ENCODE data around the gene LKAAEAR1.
A peak's percentile ranks its signal among the peaks of the same experiment; 100 is the strongest.
"Not testable (repeated sequence)": the region's sequence is repeated elsewhere in the genome, so short reads cannot be mapped to it uniquely, and the experiment has no call there.

Gene LKAAEAR1

GRCh38 chr20:64083804-64084684 lies at the start of gene LKAAEAR1:
Gene LKAAEAR1 (minus strand): TSS chr20:64084398. CDS start chr20:64084219, 179 bp downstream.
- Mint-ChIP-seq H3K4me3 (peak within 1 kb of the TSS; percentile 79), H3K36me3 (no peaks in the 10 kb centered on the region), H3K9me3 (no peaks in the 10 kb centered on the region), H3K27ac (peak within 1 kb of the TSS; percentile 54), H3K4me1 (peaks cover 34% of the 10 kb centered on the region)
- DNase-seq (ENCODE audit: low spot score in 2 of 2): no peak
- no peak for ATAC-seq

GRCh38 chr20:64131406-64131805 lies 47.2 kb upstream of the LKAAEAR1 start:
- Mint-ChIP-seq H3K4me1 (no peaks in the 10 kb centered on the region), H3K4me3 (no peak overlapping the region), H3K27ac (no peak overlapping the region), H3K9me3 (no peaks in the 10 kb centered on the region), H3K36me3 (no peaks in the 10 kb centered on the region)
- peak; percentile 81 for ATAC-seq
- DNase-seq (ENCODE audit: low spot score in 2 of 2): no peak

- Mint-ChIP-seq H3K4me3 (no peak overlapping the region), H3K36me3 (no peaks in the 10 kb centered on the region), H3K4me1 (no peaks in the 10 kb centered on the region), H3K9me3 (no peaks in the 10 kb centered on the region), H3K27ac (no peak overlapping the region)
- ATAC-seq: no peak
- DNase-seq (ENCODE audit: low spot score in 2 of 2): no peak
Measured at GRCh38 chr20:64130876-64131275, 46.7 kb upstream of the LKAAEAR1 start.

- Mint-ChIP-seq H3K9me3 (no peaks in the 10 kb centered on the region), H3K36me3 (no peaks in the 10 kb centered on the region), H3K4me3 (no peak overlapping the region), H3K27ac (no peak overlapping the region), H3K4me1 (no peaks in the 10 kb centered on the region)
- ATAC-seq (no peak), DNase-seq (ENCODE audit: low spot score in 2 of 2) (no peak)
Measured at GRCh38 chr20:64130271-64130670, 46.1 kb upstream of the LKAAEAR1 start.

- no peaks in the 10 kb centered on the region for H3K36me3 Mint-ChIP-seq
- H3K4me3 Mint-ChIP-seq: no peak overlapping the region
- ATAC-seq: no peak
- DNase-seq (ENCODE audit: low spot score in 2 of 2): no peak
- no peak overlapping the region for H3K27ac Mint-ChIP-seq
- H3K9me3 Mint-ChIP-seq: no peaks in the 10 kb centered on the region
- no peaks in the 10 kb centered on the region for H3K4me1 Mint-ChIP-seq
Measured at GRCh38 chr20:64129146-64129782, 45.1 kb upstream of the LKAAEAR1 start.

GRCh38 chr20:64123517-64123916 lies 39.3 kb upstream of the LKAAEAR1 start:
- DNase-seq (ENCODE audit: low spot score in 2 of 2); H3K27ac Mint-ChIP-seq; H3K4me3 Mint-ChIP-seq; ATAC-seq; H3K9me3 Mint-ChIP-seq; H3K36me3 Mint-ChIP-seq: not testable (repeated sequence)
- H3K4me1 Mint-ChIP-seq: peaks cover 10% of the 10 kb centered on the region

GRCh38 chr20:64122927-64123326 lies 38.7 kb upstream of the LKAAEAR1 start:
- not testable (repeated sequence) for H3K27ac Mint-ChIP-seq; H3K36me3 Mint-ChIP-seq; ATAC-seq; H3K4me3 Mint-ChIP-seq; H3K9me3 Mint-ChIP-seq; DNase-seq (ENCODE audit: low spot score in 2 of 2)
- peaks cover 10% of the 10 kb centered on the region for H3K4me1 Mint-ChIP-seq

GRCh38 chr20:64121586-64121985 lies 37.4 kb upstream of the LKAAEAR1 start:
- ATAC-seq: no peak
- Mint-ChIP-seq H3K4me3 (no peak overlapping the region), H3K4me1 (peaks cover 10% of the 10 kb centered on the region), H3K9me3 (no peaks in the 10 kb centered on the region), H3K36me3 (peaks cover 8% of the 10 kb centered on the region), H3K27ac (no peak overlapping the region)
- DNase-seq (ENCODE audit: low spot score in 2 of 2): no peak

GRCh38 chr20:64119681-64120341 lies 35.6 kb upstream of the LKAAEAR1 start:
- DNase-seq (ENCODE audit: low spot score in 2 of 2) (no peak), ATAC-seq (peak; percentile 35)
- H3K9me3 Mint-ChIP-seq: no peaks in the 10 kb centered on the region
- H3K4me1 Mint-ChIP-seq: peaks cover 10% of the 10 kb centered on the region
- peak overlapping the region; percentile 65 for H3K4me3 Mint-ChIP-seq
- peaks cover 8% of the 10 kb centered on the region for H3K36me3 Mint-ChIP-seq
- peak overlapping the region; percentile 89 for H3K27ac Mint-ChIP-seq

GRCh38 chr20:64119301-64119680 lies 35.1 kb upstream of the LKAAEAR1 start:
- Mint-ChIP-seq H3K4me1 (peaks cover 10% of the 10 kb centered on the region), H3K4me3 (no peak overlapping the region), H3K36me3 (peaks cover 8% of the 10 kb centered on the region), H3K9me3 (no peaks in the 10 kb centered on the region), H3K27ac (no peak overlapping the region)
- ATAC-seq (no peak), DNase-seq (ENCODE audit: low spot score in 2 of 2) (peak in 1 of 2 donors; percentile 47)

- H3K27ac Mint-ChIP-seq; H3K4me3 Mint-ChIP-seq; H3K9me3 Mint-ChIP-seq; H3K36me3 Mint-ChIP-seq; ATAC-seq; DNase-seq (ENCODE audit: low spot score in 2 of 2): not testable (repeated sequence)
- peaks cover 10% of the 10 kb centered on the region for H3K4me1 Mint-ChIP-seq
Measured at GRCh38 chr20:64117432-64117777, 33.2 kb upstream of the LKAAEAR1 start.

GRCh38 chr20:64116541-64117431 lies 32.6 kb upstream of the LKAAEAR1 start:
- Mint-ChIP-seq H3K27ac (no peak overlapping the region), H3K9me3 (no peaks in the 10 kb centered on the region), H3K4me1 (peaks cover 10% of the 10 kb centered on the region), H3K4me3 (no peak overlapping the region), H3K36me3 (peaks cover 8% of the 10 kb centered on the region)
- no peak for ATAC-seq
- DNase-seq (ENCODE audit: low spot score in 2 of 2): peak in 1 of 2 donors; percentile 41

- Mint-ChIP-seq H3K4me1 (peaks cover 10% of the 10 kb centered on the region), H3K27ac (no peak overlapping the region), H3K4me3 (no peak overlapping the region), H3K36me3 (peaks cover 8% of the 10 kb centered on the region), H3K9me3 (no peaks in the 10 kb centered on the region)
- DNase-seq (ENCODE audit: low spot score in 2 of 2): peak in 1 of 2 donors; percentile 42
- ATAC-seq: no peak
Measured at GRCh38 chr20:64116016-64116415, 31.8 kb upstream of the LKAAEAR1 start.

- Mint-ChIP-seq H3K36me3 (peaks cover 6% of the 10 kb centered on the region), H3K9me3 (no peaks in the 10 kb centered on the region), H3K4me1 (peaks cover 8% of the 10 kb centered on the region), H3K27ac (no peak overlapping the region), H3K4me3 (no peak overlapping the region)
- ATAC-seq: no peak
- peak in 1 of 2 donors; percentile 44 for DNase-seq (ENCODE audit: low spot score in 2 of 2)
Measured at GRCh38 chr20:64115171-64115911, 31.1 kb upstream of the LKAAEAR1 start.

Data from stimulated activated effector memory CD8-positive, alpha-beta T cell treated with anti-CD3 and anti-CD28 coated beads, Interleukin-12 subunit alpha, Interleukin-12 subunit beta, amount 100 ng/mL, for 72 hours (primary cell).